GM21723 (cell line): ENCODE measurements around the gene OR51B5.
"Not testable (repeated sequence)": the region's sequence is repeated elsewhere in the genome, so short reads cannot be mapped to it uniquely, and the experiment has no call there.

Experiments used
- ATAC-seq: cut with Tn5 transposase; IDR thresholded peaks from one replicate; pipeline ENCODE4 v1.9.1; 2021; ENCODE audit warnings: mild to moderate bottlenecking, moderate library complexity; ENCODE audit not compliant: unreplicated experiment

Gene OR51B5, protein sequence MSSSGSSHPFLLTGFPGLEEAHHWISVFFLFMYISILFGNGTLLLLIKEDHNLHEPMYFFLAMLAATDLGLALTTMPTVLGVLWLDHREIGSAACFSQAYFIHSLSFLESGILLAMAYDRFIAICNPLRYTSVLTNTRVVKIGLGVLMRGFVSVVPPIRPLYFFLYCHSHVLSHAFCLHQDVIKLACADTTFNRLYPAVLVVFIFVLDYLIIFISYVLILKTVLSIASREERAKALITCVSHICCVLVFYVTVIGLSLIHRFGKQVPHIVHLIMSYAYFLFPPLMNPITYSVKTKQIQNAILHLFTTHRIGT

DNA sequence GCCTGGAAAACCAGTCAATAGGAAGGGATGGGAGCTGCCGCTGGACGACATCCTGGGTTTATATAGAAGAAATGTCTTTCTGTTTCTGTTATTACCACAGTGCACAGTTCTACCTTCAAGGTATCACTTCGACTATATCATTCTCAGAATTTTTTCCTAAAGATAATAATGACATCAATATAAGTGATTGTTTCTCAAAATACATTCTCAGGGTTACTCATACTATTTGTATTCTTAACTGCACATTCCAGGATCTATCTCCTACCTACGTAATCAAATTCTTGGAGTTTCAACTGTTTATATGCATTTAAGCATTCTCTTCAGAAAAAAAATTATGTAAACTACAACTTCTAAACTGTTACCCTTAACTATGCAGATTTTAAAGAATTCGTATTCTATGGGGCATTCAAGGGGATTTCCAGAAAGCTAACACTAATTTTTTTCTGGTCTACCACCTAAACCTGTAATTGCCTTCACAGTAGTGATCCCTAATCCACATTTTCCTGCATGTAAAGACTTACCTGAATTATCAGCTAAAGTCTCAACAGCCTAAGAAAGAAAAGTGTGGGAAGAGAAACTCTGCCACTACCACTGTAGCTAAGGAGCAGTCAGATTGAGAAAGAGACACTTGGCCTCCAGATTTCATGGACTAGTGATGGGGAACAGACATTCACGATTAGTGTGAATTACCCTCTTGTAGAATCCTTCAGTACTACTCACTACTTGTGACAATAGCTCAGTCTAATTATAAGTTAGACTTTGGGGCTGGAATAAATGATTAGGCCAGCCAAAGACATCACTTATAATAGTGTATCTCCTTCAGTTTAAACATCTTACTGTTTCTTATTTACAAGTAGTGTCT lies at the start of gene OR51B5:
TSS of gene OR51B5 (minus strand) at position 51 of the 862 bp plus-strand sequence. CDS start at position 51, 0 bp downstream.
- no peak for ATAC-seq

DNA sequence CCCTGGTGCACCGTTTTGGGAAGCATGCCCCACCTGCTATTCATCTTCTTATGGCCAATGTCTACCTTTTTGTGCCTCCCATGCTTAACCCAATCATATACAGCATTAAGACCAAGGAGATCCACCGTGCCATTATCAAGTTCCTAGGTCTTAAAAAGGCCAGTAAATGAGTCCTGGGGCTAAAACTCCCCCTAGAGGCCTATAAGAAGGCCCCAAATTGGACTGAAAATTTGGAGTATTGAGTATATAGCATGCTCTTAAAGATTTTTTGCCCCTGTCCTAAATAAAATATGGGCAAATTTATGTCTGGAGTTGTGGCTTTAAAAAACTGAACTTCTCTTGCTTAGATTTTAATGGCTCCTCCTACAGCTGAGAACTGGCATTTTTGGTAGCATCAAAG lies 46.9 kb upstream of the OR51B5 start:
- no peak for ATAC-seq

DNA sequence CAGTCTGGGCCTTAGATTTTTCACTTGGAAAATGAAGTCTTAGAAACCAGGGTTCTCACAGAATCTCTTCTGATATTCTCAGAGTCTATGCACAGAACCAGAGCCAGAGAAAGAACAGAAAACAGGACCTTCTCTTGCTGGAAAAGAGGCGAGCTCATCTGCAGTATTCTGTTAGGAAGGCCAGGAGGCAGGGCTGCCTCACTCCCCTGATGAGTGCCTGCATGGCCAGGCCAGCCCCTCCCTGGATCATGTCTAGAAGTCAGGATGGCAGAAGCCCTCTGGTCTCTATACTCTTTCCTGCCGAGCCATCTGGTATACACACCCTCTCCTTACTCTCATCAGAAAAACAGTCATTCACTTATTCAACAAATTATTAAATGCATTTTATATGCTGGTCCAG lies 41.0 kb upstream of the OR51B5 start:
- ATAC-seq, result no peak

DNA sequence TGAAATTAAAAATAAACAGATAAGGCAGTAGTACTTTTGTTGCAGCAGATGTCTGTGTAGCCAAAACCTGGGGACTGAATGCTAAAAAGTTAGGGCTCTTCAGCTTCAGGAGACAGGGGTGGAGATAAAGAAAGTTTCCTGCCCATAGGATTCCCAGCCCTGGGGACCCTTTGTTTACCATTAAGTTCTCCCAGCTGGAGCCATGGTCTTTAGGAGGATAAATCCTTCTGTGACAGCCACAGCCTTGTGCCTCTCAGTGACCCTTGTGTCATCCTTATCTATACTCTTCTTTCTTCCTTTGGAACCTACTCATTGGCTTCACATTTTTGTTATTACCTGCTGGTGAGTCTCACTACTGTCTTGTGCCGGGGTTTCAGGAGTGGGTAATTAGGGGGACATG lies 40.3 kb upstream of the OR51B5 start, which contains the start of gene OR51M1:
TSS of gene OR51M1 (plus strand) at position 237 of the 400 bp plus-strand sequence. CDS start 5,587 bp downstream, outside the sequence.
- ATAC-seq, result no peak

DNA sequence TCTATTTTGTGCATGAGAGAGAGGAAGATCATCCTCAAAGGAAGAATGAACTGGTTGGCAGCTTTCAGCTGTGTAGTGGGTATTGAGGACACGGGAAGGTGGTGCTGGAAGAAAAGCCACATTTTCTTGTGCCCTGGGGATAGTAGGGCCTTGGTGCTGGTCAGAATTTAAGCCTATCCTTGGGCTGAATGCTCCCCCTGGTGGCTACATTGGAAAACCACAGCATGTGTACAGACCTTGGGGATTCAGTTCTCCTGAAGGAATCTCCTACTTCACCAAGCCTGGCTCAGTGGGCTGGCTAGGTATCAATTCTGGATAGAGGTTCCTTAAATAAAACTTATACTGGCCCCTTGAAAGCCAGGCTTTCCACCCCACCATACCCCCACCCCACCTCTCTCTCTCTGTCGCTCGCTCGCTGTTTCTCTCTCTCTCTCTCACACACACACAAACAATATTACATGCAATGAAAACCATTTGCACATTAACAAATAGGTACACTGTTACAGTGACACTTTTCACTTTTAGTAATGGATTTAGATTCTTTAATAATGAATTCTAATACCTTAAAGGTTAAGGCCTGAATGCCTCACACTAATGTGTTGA lies 37.5 kb upstream of the OR51B5 start:
- ATAC-seq, result peak; percentile 92

DNA sequence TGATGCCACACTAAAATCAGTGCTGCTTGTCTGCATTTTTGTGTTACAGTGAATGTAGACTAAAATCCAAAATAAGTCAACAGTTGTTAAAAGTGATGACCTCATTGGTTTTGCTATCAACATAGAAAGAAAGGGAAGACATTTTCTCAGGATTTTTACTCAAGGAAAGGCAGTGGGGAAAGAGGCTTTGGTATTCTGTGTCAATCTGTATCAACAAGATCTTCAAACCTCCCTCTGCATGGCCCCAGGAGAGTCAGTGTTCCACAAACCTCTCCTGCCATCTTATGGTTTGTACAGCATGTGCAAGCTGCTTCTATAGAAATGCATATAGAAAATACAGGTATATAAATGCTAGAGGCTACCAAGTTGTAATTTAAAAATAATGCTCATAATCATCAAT lies 26.5 kb upstream of the OR51B5 start:
- ATAC-seq, result no peak

DNA sequence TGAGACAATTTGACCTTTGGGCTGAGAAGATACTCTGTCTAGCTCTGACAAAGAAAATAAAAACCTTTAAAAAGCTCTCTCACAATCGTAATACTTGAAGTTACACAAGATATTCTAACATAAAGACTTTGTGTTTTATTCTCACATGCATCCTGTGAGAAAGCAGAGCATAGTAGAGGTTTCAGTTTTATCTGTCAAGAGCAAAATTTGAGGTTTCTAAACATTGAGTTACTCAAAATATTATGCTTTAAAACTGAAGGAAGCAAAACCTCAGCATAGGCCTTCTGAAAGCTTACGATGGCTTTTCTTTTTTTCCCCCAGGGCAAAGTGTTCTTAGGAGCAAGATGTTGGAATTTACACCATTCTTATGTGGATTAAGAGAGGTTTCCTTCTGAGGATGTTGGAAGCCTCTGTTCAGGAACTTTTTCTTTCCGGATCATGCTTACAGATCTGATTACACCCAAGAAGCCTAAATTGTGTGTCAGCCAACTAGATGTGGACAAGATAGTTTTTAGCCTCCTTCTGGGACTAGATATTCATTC lies 25.2 kb upstream of the OR51B5 start:
- no peak for ATAC-seq

DNA sequence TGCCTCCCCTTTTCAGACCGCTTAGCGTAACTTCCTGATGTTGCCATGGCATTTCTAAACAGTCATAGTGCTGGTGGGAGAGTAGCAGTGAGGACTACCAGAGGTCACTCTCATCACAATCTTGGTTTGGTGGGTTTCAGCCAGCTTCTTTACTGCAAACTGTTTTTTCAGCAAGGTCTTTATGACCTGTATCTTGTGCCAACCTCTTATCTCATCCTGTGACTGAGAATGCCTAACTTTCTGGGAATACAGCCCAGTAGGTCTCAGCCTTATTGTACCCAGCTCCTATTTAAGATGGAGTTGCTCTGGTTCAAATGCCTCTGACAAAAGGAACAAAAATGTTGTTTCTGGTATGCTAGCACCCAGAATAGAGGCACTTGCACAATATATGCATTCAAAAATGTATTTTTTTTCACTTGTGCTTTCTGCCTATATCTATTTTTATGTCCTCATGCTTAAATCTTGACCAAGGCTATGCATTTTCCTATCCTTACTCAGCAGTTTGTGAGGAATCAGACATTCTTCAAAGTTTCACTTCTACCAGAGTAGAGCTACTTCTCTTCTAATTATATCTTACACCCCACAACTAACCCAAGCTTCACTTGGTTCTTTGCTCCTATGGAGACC lies 24.2 kb upstream of the OR51B5 start:
- no peak for ATAC-seq

DNA sequence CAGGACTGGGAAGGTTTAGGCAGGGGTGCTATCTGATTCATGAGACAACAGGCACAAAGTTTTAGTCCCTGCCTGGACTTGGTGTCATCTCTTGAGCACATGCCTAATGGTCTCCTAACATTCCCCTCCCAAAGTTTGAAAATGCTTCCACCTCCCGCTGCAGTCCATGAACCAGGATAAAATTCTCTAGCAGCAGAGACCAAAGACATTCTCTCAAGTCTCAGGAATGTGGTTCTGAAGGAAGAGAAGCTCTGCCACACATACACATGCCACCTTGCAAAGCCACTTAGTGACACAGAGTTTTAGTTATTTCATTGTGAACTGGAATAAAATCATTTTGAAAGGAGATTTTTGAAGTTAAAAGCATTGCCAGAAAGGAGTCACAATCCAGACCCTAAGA lies 23.5 kb upstream of the OR51B5 start:
- no peak for ATAC-seq

DNA sequence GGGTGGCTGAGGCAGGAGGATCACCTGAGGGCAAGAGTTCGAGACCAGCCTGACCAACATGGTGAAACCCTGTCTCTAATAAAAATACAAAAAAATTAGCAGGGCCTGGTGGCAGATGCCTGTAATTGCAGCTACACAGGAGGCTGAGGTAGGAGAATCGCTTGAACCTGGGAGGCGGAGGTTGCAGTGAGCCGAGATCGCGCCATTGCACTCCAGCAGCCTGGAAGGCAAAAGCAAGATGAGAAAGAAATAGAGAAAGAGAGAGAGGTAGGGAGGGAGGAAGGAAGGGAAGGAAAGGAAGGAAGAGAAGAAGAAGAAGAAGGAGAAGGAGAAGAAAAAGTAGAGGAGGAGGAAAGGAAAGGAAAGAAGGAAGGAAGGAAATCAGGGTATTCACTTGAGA lies 23.0 kb upstream of the OR51B5 start:
- not testable (repeated sequence) for ATAC-seq

DNA sequence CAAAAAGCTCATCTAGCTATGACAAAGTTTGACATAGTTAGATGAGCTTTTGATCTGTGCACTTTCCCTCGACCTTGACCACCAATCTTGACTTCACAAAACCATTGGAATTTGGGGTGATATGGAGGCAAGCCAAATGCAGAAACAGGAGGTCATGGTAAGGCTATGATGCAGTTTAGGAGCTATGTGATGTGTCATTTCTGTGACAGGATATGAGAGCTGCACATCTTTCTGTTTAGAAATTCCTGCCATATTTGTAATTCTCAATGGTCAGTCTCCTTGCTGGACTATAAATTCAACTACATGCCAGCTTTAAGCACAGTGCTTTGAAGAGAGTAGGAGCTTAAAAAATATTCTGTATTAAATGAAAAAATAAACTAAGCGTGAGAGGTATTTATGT lies 20.9 kb upstream of the OR51B5 start:
- no peak for ATAC-seq

DNA sequence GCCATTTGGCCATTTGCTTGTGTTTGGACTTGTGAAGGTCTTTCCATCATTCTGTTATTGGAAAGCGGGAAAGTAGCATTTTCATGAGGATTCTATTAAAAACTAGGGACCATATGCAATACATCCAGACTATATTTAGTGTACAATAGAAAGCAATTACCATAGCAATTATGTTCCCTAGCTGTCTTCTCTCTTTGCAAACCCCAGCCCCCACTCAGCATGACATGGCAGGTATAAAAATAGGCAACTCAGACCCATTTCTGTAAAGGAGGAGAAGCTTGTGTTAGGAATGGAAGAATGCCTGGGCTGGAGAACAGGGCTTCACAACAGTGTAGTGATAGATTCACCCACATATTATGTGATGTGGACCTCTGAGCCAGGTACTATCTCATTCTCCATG lies 20.4 kb upstream of the OR51B5 start:
- ATAC-seq, result no peak

DNA sequence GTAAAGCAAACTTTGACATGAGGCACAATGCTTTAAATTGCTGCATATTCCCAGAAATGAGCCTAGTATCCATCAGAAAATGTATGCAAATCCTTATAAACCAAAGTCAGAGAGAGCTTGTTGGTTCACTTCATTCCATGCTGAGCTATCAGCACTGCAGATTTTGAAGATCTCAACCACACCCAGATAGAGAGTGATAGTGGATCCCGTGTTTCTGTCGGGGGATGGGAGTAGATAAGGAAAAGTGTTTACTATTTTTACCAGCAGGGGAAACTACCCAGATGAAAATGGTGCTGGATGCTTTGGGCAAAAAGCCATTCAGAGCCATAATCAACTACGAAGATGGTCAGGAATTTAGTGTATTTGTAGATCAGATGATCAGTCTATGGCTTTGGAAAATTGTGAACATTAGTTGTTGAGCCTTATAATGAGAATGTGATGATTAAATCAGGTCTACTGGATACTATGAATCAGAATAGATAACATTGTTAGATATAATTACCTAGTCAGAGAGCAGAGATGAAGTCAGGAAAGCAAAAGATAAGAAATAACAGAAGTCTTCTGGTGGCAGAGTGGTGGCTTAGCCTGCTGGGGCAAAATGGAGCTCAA lies 18.8 kb upstream of the OR51B5 start:
- ATAC-seq, result no peak

DNA sequence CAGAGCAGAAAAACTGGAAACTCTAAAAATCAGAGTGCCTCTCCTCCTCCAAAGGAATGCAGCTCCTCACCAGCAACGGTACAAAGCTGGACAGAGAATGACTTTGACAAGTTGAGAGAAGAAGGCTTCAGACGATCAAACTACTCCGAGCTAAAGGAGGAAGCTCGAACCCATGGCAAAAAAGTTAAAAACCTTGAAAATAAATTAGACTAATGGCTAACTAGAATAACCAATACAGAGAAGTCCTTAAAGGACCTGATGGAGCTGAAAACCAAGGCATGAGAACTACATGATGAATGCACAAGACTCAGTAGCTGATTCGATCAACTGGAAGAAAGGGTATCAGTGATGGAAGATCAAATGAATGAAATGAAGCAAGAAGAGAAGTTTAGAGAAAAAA lies 12.7 kb upstream of the OR51B5 start:
- ATAC-seq, result not testable (repeated sequence)

DNA sequence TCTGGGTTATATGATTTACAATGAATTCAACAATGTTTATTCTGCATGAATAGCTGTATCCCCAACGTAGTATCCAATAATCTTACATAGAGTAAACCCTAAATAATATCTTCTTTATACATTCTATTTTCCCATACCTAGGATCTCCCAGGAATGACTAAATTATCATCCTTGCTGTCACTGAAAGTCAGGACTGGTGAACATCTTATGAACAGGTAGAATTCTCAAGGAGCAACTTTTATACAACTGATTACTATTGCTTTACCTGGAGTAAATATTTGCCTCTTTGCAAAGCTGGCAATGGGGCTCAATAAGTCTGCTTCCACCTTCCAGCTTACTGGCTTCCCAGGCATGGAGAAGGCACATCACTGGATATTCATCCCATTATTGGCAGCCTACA lies 7.9 kb upstream of the OR51B5 start, which contains the start of gene OR51B6:
TSS of gene OR51B6 (plus strand) at position 301 of the 400 bp plus-strand sequence. CDS start at position 301, 0 bp downstream.
- no peak for ATAC-seq

DNA sequence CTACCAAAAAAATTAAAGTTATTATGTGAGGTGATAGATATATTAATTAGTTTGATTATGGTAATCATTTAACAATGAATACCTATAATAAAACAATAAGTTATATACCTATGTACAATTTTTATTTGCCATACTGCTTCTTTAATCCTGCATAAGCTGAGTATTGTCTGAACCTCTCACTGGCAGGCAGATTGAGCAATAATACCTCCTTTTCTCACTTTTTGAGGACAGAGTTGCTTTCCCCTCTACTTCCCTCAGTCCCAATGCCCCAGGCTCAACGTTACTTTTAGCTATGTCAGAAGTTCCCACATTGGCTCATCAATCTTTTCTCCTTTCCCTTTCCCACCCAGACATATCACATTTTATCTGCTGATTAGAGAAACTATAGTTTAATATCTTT lies 6.2 kb upstream of the OR51B5 start:
- no peak for ATAC-seq

DNA sequence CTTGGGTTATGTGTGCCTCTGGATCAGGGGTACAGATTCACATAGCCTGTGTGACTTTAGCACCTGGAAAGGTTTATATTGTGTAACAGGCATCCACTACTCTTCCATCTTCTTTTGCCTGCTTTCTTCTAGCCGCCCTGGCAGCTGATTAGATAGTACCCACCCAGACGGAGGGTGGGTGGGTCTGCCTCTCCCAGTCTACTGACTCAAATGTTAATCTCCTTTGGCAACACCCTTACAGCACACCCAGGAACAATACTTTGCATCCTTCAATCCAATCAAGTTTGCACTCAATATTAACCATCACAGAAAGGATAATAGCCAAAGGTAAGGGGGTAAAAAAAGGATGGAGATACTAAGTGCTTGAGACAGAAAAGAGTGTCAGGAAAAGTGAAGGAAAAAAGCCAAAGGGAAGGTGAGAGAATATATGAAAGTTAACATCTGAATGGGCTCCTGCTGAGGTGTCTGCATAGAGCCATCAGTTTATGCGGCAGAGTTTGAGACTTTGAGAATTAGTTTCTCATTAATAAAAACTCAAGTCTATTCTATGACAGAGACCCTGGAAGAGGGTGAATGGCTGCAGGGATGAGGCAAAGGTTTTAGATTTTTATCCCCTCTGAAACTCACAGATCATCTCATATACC lies 5.3 kb upstream of the OR51B5 start:
- no peak for ATAC-seq

DNA sequence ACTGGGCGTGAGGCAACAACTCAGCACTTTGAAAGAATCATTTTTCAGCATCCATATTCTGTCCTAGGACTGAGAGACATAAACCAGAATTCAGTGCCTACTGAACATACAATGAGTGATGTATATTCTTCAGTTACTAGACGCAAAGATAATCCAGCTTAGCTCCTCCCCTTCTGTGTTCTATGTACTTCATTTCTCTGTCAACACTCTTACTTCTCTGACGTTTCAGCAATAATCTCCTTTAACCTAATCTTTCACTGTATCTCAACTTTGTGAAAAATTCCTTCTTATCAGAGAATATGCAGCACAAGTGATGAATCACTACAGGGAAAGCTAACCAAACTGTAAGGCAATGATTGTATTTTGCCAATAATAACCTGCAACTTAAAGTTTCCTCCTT lies 2.5 kb upstream of the OR51B5 start:
- no peak for ATAC-seq

DNA sequence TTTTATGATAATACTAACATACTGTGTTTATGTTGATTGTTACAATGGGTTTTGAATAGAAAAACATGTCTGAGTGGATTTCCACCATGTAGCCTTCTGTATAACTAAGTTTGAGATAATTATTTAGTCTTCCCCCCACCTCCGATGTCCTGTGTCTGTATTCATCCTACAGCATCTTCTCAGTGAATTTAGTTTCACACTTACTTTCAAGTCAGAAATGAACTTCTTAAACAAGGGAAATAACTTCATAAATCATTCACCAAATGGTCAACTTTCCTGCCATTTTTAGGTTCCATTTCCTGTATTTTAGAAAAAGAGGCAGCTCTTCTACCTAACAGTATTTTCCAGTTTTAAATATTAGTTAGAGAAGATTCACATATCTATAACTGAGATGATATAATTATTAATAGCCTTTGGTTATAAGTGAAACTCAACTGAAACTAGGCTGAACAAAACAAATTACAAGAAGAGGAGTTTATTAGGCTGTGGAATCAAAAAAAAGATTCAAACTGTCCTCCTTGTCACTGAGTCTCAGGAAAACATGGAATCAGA lies 3.5 kb downstream of the OR51B5 start:
- peak; percentile 58 for ATAC-seq

DNA sequence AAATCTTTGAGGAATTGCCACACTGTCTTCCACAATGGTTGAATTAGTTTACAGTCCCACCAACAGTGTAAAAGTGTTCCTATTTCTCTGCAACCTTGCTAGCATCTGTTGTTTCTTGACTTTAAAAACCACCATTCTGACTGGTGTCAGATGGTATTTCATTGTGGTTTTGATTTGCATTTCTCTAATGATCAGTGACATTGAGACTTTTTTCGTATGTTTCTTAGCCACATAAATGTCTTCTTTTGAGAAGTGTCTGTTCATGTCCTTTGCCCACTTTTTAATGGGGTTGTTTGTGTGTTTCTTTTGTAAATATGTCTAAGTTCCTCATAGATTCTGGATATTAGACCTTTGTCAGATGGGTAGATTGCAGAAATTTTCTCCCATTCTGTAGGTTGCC lies 6.1 kb downstream of the OR51B5 start:
- not testable (repeated sequence) for ATAC-seq
